Measurements from ENCODE around the gene TCP11L1. TPM values are rescaled to one million over a fixed set of nuclear protein-coding genes. Genes with fewer than 3 reads are reported as not detected.

The TCP11L1 gene
- total RNA-seq, 1 experiment from 2014 or later: 23.9 TPM

DNA sequence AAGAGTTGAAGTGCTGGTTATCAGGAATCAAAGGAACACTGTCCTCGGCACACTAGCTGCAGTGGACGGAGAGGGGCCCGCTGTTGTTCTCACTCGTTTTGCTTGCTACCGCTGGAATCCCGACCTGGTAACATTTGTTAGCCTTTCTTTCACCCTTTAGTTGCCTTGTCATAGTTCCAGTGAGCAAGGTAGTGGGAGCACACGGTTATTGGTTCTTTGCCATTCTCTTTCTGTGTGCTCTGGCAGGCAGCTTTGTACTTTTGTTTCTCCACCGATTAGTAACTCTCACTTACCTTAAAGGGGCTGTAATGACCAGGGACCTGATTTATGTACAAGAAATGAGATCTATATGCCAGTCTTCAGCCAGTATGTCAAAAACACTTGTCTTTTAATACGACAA lies 21.9 kb upstream of the TCP11L1 start:
- BruUV-seq (replicated peaks): TSS peak; percentile 69
- H3K4me1 ChIP-seq (ENCODE audit: control insufficient read depth, insufficient read depth, low read length): peaks cover 16% of the 10 kb centered on the region
- TF ChIP-seq TCF7L2 (IDR thresholded peaks at IDR 0.05; ENCODE audit: low read depth, low read length) (no peak), SIN3A (IDR thresholded peaks at IDR 0.05; ENCODE audit: borderline replicate concordance, insufficient read depth, low read depth, low read length) (no peak), POLR2AphosphoS5 (IDR thresholded peaks at IDR 0.05; ENCODE audit: low read depth, low read length) (no peak), CTCF (IDR thresholded peaks at IDR 0.05) (no peak), REST (IDR thresholded peaks at IDR 0.05; ENCODE audit: insufficient read depth in 1 of 2, low read depth in 2 of 2, low read length in 1 of 2) (no peak)
- in situ Hi-C loops (cut with HindIII; ENCODE audit: low pct_unique_long_range_greater_than_20kb, low sequenced_read_pairs) (no loop called here), intact Hi-C loops (cut with micrococcal nuclease; ENCODE audit: unreplicated experiment) (no loop called here)
- H3K4me3 ChIP-seq (ENCODE audit: low read depth in 2 of 2, low read length in 2 of 2): peak overlapping the region; percentile 10 to 65; a peak in 3 of 4 replicates
- H3K27ac ChIP-seq (ENCODE audit: low read length): peak overlapping the region; percentile 68; the same call in 1 of the 2 replicates
- no peaks in the 10 kb centered on the region for H3K36me3 ChIP-seq (ENCODE audit: control insufficient read depth, insufficient read depth, low read length)
- DNase-seq (ENCODE audit: low read depth, low spot score): no peak
- ChIA-PET POLR2A (no interaction called here), CTCF (interaction anchor here (0.6 kb wide), 1 partner anchor 23 kb away, joined by 3 read pairs; no protein-coding TSS in a partner anchor)
- H3K27me3 ChIP-seq (ENCODE audit: control insufficient read depth, insufficient read depth, low read length): no peaks in the 10 kb centered on the region
- no peaks in the 10 kb centered on the region for H3K9me3 ChIP-seq (ENCODE audit: control insufficient read depth, insufficient read depth, low read depth, low read length)
- no peak for ATAC-seq

GRCh38 chr11:33017965-33018364 lies 21.4 kb upstream of the TCP11L1 start:
- Histone ChIP-seq H3K36me3 (ENCODE audit: control insufficient read depth, insufficient read depth, low read length) (no peaks in the 10 kb centered on the region), H3K27ac (ENCODE audit: low read length) (0 out of 2 replicates have a peak overlapping the region, but pooled peaks have one; percentile 13), H3K4me3 (ENCODE audit: low read depth in 2 of 2, low read length in 2 of 2) (no peak overlapping the region), H3K9me3 (ENCODE audit: control insufficient read depth, insufficient read depth, low read depth, low read length) (no peaks in the 10 kb centered on the region), H3K27me3 (ENCODE audit: control insufficient read depth, insufficient read depth, low read length) (no peaks in the 10 kb centered on the region), H3K4me1 (ENCODE audit: control insufficient read depth, insufficient read depth, low read length) (peaks cover 16% of the 10 kb centered on the region)
- CTCF ChIA-PET: interaction anchor here (0.6 kb wide), 1 partner anchor 24 kb away, joined by 3 read pairs; no protein-coding TSS in a partner anchor
- TF ChIP-seq SIN3A (IDR thresholded peaks at IDR 0.05; ENCODE audit: borderline replicate concordance, insufficient read depth, low read depth, low read length): no peak
- TF ChIP-seq REST (IDR thresholded peaks at IDR 0.05; ENCODE audit: insufficient read depth in 1 of 2, low read depth in 2 of 2, low read length in 1 of 2): no peak
- no peak for TF ChIP-seq POLR2AphosphoS5 (IDR thresholded peaks at IDR 0.05; ENCODE audit: low read depth, low read length)
- no peak for TF ChIP-seq CTCF (IDR thresholded peaks at IDR 0.05)
- TF ChIP-seq TCF7L2 (IDR thresholded peaks at IDR 0.05; ENCODE audit: low read depth, low read length): no peak
- intact Hi-C loops (cut with micrococcal nuclease; ENCODE audit: unreplicated experiment): no loop called here
- BruUV-seq (replicated peaks): no TSS peak
- no peak for ATAC-seq
- in situ Hi-C loops (cut with HindIII; ENCODE audit: low pct_unique_long_range_greater_than_20kb, low sequenced_read_pairs): no loop called here
- no peak for DNase-seq (ENCODE audit: low read depth, low spot score)
- POLR2A ChIA-PET: no interaction called here

All from Panc1 (cell line).